ENCODE results near the gene CDK5R1.

Gene CDK5R1

GRCh38 chr17:32470405-32471167 is 16.2 kb upstream of the CDK5R1 start:
- DNase-seq = no peak

DNA sequence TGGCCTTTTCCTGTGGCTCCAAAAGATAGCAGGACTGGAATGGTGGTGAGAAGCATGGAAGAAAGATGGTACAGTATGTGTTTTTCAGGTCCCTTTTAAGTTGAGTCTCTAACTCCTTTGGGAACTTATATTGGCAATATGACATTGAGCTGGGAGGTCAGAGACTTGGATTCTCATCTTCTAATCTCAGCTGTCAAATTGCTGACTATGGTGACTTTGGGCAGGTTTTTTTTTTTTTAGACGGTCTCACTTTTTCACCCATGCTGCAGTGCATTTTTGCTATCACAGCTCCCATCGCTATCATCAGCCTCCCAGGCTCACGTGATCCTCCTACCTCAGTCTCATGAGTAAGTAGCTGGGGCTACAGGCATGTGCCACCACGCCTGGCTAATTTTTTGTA is 15.1 kb upstream of the CDK5R1 start:
- no peak for DNase-seq

DNA sequence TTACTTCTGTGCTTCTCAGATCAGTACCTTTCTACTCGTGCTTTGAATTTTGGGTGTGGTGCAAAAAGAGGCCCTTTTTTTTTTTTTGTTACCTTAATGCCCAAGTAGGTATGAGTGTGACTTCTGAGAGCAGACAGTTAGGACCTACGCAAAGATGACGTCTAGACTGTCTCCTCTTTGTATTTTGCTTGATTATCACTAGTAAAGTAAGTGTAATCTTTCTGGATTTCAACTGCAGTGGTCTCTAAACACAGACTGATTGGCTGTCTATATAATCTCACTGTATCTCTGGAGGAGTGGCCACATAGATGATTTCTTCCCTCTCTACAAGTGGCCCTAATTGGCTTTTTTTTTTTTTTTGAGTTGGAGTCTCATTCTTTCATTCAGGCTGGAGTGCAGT is 11.5 kb upstream of the CDK5R1 start:
- no peak for DNase-seq

GRCh38 chr17:32477220-32477619 is 9.6 kb upstream of the CDK5R1 start:
- DNase-seq = no peak

- DNase-seq = no peak
These were observed 7.6 kb upstream of the CDK5R1 start for GRCh38 chr17:32479074-32479617.

GRCh38 chr17:32481193-32481592 is 5.6 kb upstream of the CDK5R1 start:
- DNase-seq = no peak

DNA sequence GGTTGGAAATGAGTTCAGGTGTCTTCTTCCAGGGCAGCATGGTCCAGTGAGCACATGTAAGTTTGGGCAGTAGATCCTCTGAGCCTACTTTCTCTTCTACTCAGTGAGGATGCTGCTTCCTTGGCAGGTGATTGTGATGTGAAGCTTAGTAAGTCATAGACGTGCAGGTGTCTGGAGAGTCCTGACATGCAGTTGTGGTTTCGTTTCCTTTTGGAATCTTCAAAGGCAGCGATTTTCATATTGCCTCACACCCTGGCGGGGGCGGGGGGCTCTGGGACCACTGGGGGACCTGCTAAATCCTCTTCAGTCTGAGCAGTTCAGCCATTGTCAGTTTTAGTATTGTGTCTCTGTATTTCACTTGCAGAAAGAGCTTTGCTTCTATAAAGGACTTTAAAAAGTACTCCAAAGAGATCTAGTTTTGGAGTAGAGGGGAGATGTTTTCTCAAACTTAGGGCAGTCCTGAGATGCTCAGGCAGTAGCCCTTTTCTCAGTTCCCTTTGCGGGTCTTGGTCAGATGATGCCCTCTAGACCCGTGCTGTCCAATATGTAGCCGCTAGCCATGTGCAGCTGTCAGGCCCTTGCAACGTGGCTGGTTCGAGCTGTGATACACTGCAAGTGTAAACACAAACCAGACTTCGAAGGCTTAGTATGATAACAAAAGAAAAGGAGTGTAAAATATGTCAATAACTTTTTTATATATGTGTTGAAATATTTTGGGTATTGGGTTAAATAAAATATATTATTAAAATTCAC is 4.0 kb upstream of the CDK5R1 start:
- DNase-seq = no peak

DNA sequence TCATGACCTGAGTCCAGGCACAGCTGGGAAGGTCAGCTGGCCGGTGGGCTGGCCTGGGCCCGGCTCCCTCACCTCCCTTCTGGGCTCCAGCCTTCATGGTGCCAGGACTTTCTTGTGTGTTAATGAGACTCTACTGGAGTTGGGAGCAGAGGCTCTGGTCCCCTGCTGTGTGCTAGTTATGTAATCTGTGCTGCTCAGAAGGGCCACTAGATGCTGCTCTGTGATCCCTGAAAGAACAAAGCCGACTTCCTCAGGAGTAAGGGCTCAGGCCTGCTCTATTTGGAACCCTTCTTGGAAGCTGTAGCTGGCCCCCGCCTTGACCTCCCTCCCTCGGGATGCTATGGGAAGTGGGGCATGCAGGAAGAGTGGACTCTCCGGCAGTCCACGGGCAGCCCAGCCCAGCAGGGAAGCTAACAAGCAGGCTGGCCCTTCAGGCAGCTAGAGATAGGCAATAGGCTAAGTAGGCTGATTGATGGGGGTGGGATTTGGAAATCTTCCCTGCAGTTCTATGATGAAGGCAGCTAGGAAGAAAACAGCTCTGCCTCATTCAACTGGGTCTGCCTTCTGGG is 3.3 kb upstream of the CDK5R1 start:
- DNase-seq = peak in 55 of 56 donors; percentile 54 to 98 (median 82)

- peak in 1 of 56 donors; percentile 49 for DNase-seq
These were observed 2.7 kb upstream of the CDK5R1 start for GRCh38 chr17:32484041-32484461.

GRCh38 chr17:32484628-32485027 is 2.2 kb upstream of the CDK5R1 start:
- no peak for DNase-seq

DNA sequence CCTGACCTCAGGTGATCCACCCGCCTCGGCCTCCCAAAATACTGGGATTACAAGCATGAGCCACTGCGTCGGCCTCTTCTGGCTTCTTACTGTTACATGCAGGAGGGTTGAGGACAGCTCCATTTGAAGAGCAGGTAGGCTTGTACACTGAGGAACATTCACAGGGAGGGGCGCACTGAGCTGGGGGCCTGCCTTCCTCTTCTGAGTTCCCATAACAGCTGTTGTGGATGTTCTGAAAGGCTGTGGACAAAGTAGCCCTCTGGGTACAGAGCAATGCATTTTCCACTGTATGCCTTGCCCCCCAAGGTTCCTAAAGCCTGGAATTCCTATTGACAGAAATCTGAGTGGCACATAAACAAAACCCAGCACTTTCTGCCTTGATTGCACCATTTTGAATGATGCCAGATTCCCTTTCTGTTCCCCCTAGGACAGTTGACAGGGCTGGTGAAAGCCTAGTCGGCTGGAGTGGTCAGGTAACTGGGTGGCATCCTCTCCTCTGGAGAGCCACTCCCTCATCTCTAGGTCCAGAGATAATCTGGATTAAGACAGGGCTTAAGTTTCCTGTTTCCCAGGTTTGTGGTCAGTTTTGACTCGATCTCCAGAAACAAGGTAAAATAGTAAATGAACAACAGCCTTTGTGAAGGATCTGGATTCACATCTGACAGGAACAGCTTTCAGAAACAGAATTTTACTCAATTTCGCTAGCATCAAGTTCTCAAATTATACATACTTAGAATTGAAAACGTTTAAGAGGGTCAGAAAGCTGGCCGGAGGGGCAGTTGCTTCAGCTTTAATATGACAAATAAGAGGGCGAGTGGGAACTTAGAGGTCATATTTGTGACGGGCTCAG is 1.3 kb upstream of the CDK5R1 start:
- no peak for DNase-seq

DNA sequence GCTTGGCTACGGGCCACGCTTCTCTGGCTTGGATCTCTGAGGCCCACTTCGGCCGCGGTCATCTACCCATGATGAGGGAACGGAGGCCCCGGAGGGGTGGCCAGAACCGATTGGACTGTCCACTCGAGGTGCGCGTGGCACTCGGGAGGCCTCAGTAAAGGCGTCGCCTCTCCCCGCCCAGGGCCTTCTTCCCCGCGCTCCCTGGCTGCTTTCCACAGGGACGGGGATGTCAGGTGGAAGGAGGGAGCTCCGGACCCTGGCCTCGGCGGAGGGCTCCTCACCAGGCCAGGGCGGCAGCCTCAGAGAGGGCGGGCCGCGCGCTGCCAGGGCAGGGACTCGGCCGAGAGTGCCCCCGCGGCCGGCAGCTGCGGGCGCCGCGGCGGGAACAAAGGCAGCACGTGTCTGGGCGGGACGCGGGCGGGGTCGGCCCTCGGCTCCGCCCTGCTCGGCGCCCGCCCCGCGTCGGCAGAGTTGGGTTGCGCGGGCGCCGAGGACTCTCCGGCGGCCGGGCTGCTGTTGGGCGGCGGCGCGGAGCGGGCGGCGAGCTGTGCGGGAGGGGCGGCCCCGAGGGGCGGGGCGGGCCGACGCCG is 587 bp upstream of the CDK5R1 start:
- DNase-seq = peak in 51 of 56 donors; percentile 45 to 90 (median 78)

- DNase-seq = peak in 11 of 56 donors; percentile 33 to 65 (median 48)
These were observed 832 bp downstream of the CDK5R1 start for GRCh38 chr17:32487473-32488176.

DNA sequence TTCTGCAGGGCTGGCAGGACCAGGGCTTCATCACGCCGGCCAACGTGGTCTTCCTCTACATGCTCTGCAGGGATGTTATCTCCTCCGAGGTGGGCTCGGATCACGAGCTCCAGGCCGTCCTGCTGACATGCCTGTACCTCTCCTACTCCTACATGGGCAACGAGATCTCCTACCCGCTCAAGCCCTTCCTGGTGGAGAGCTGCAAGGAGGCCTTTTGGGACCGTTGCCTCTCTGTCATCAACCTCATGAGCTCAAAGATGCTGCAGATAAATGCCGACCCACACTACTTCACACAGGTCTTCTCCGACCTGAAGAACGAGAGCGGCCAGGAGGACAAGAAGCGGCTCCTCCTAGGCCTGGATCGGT is 1.4 kb downstream of the CDK5R1 start:
- no peak for DNase-seq

GRCh38 chr17:32488604-32489180 is 1.9 kb downstream of the CDK5R1 start:
- DNase-seq = no peak

GRCh38 chr17:32489320-32490100 is 2.7 kb downstream of the CDK5R1 start:
- DNase-seq = peak in 1 of 56 donors; percentile 17

DNA sequence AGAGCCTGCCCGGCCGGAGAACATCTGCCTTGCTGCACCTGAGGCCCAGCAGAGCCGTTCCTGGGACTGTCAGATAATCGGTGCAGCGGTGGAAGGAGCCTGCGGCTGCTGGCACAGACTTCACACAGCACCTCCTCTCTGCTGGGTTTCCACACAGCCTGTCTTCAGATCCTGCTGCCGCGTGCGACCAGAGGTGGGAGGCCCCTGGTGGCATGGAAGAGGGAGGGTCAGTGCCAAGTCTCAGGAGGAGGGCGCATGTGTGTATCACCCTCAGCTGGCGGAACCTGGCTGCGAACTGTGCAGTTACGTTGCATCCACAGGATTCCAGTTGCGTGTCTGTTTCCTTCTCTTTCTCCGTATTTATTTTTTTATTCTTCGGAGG is 3.3 kb downstream of the CDK5R1 start:
- peak in 2 of 56 donors; percentile 22 to 39 for DNase-seq

GRCh38 chr17:32491371-32492263 is 4.8 kb downstream of the CDK5R1 start:
- DNase-seq = no peak
